NCI-H1048 (cell line): ENCODE results near the gene IGFBP3.

Experiments
- DNase-seq: peaks from one replicate; lab custom pipeline; 2025; lab: John Stamatoyannopoulos, UW

The IGFBP3 gene

GRCh38 chr7:45922810-45923209, 1.7 kb upstream of the IGFBP3 start:
- DNase-seq: no peak

GRCh38 chr7:45921699-45922519, 837 bp upstream of the IGFBP3 start:
- peak; percentile 8 for DNase-seq

GRCh38 chr7:45921381-45921698, 268 bp upstream of the IGFBP3 start:
- DNase-seq: no peak

DNA sequence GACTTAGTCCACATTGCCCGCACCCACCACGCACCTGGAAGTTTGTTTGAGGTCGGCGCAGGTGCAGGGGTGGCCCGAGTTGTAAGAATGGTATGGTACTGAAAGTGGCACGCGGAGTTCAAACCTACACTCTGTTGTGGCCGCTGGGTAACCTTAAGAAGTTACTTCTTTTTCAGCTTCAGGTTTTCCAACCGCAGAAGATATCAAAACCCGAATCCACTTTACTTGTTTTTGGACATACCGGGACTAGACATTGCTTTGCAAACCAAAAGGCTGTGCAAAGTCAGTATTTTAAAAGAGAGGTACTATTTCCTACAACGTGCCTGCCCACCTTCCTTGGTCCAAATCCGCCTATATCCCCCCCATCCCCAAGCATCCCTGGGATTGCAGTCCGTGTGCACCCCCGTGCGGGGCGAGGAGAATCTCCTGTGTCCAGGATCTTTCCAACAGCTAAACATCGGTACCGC, 1.0 kb downstream of the IGFBP3 start:
- no peak for DNase-seq

DNA sequence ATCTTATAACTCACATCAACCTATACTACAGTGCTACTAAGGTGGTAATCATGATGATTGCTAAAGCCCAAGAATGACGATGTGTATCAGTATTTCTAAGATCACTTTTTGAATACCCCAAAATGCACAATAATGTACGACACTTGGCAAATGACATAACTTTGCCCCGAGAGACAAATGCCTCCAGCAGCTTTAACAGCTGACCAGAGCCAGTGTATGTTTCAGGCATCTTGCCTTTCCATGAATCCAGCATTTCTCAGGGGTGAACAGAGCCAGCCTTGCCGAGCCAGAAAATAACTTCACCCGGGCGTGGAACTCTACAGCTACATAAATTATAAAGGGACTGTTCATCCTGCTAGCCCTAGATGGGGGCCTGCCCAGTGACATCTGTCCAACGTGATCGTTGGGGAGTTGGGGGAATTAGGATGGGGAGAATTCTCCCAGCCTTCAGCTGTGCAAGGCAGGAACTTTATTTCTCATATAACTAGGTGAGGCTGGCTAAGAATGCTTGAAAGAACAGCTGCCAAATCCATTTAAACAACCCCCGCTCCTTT, 1.8 kb downstream of the IGFBP3 start:
- DNase-seq: no peak

- DNase-seq: no peak
These were observed 2.5 kb downstream of the IGFBP3 start for GRCh38 chr7:45918556-45918955.

- peak; percentile 51 for DNase-seq
These were observed 3.4 kb downstream of the IGFBP3 start for GRCh38 chr7:45917658-45918057.

- DNase-seq: no peak
These were observed 4.0 kb downstream of the IGFBP3 start for GRCh38 chr7:45917064-45917463.

DNA sequence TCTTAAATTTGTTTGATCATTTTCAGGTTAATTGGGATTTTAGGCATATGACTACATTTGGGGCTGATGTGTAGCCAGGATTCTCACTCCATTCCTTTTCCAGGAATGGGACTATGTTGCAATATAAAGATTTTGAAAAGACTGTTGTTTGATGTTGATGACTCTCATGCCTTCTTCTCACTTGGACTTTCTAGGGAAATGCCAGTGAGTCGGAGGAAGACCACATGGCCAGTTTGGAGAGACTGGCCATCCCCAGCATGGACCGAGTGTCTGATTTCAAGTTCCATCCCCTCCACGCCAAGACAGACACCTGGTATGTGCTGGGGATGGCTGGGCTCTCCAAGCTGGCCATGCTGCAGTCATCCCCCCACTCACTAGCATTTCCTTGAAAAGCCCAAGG, 5.5 kb downstream of the IGFBP3 start:
- DNase-seq: no peak

- DNase-seq: no peak
These were observed 6.2 kb downstream of the IGFBP3 start for GRCh38 chr7:45914911-45915310.

GRCh38 chr7:45912972-45913371, 8.1 kb downstream of the IGFBP3 start:
- DNase-seq: no peak

GRCh38 chr7:45911311-45911710, 9.8 kb downstream of the IGFBP3 start:
- DNase-seq: no peak

DNA sequence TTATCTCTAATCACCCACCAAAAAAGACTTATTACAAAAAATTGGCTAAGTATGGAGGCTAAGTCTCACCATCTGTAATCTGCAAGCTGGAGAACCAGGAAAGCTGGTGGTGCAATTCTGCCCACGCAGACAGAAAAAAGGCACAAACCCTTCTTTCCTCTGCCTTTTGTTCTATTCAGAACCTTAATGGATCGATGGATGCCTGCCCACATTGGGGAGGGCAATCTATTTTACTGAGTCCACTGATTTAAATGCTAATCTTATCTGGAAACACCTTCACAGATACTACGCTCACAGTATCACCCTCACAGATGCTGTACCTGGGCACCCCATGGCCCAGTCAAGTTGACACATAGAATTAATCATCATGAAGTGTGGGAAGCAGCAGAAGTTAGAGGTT, 10.2 kb downstream of the IGFBP3 start:
- DNase-seq: no peak

GRCh38 chr7:45909561-45909960, 11.5 kb downstream of the IGFBP3 start:
- no peak for DNase-seq

GRCh38 chr7:45902820-45903219, 18.3 kb downstream of the IGFBP3 start:
- DNase-seq: no peak

DNA sequence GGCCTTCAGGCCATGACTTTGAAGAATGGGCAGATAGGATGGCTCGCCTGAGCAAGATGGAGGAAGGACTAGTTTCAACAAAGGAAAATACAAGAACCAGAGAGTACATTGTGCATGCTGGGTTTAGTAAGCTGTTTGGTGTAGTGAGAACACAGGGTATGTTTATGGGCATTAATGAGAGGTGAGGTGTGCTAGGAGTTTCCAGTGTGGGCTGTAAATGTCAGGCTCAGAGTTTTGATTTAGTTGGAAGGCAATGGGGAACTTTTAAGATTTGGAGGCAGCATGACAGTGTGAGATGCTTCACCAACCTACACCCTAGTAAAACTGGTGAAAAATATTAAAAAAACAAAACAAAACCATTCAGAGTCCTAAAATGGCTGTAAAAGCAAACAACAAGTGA, 19.5 kb downstream of the IGFBP3 start:
- DNase-seq: no peak

DNA sequence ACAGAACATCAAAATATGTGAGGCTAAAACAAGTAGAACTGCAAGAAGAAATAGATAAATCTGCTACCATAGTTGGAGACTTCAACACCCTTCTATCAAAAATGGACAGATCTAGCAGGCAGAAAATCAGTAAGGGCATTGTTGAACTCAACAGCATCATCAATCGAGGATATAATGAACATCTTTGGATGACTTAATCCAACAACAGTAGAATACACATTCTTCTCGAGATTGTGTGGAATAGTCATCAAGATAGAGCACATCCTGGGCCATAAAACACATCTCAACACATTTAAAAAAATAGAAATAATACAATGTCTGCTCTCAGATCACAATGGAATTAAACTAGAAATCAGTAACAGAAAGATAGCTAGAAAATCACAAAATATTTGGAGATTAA, 22.9 kb downstream of the IGFBP3 start:
- no peak for DNase-seq

DNA sequence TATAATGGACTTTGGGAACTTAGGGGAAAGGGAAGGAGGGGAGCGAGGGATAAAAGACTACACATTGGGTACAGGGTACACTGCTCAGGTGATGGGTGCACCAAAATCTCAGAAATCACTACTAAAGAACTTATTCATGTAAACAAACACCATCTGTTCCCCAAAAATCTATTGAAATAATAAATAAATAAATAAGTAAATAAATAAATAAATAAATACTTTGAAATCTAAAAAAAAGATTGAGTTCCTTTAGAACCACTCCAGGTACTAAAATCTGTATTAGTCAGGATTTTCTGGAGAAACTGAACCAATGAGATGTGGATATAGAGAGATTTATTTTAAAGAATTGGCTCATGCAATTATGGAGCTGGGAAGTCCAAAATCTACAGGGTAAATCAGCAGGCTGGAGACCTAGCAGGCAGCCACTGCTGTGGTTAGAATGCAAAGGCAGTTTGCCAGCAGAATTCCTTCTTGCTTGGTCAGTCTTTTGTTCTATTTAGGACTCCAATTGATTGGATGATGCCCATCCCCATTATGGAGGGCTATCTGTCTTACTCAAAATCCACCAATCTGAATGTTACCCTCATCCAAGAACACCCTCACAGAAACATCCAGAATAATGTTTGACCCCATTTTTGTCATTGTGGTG, 23.9 kb downstream of the IGFBP3 start:
- no peak for DNase-seq

DNA sequence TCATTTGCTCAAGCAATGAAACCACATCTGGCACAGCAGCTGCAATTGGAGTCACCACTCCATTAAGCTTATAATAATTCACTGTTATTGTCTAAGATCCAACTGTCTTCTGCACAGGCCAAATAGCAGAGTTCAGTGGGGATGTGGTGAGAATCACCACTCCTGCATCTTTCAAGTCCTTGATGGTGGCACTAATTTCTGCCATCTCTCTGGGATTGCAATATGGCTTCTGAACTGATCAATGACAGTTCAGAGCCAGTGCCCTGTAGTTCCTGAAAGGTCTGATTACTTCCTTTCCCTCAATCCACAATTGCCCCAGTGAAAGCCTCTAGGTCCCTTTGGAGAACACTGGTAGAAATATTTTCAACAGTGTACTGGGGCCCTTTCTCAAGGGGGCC, 26.4 kb downstream of the IGFBP3 start:
- DNase-seq: no peak

GRCh38 chr7:45893996-45894664, 26.9 kb downstream of the IGFBP3 start:
- no peak for DNase-seq

GRCh38 chr7:45893374-45893995, 27.6 kb downstream of the IGFBP3 start:
- no peak for DNase-seq

DNA sequence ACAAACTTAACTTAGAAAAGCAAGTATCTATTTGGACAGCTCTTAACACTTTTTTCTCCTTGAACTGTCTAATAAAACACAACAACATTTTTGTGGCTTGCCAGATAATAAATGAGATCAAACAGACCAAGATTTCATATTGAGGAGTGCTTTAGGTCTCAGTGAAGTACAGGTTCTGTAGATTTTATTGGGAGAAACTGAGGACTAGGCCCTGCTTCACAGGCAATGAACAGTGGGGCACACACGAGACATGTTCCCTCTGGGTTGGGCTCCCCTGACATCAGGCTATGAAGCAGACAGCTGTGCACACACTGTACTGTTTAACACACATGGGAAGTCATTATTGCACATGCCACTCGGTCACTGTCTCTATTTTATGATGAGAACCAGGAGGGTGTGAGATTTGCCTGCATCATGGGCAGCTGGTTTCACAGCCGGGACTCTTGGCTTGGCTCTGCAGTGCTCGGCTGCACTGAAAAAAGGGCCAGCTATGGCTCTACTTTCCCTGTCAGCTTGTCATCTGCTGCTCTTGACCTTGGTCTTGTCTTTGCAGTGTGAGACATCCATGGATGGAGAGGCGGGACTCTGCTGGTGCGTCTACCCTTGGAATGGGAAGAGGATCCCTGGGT, 28.6 kb downstream of the IGFBP3 start:
- DNase-seq: no peak
